Stimulated activated CD8-positive, alpha-beta memory T cell treated with anti-CD3 and anti-CD28 coated beads, Interleukin-7, amount 100 ng/mL, for 4 hours (primary cell): ENCODE results near the gene TCF21.
"Not testable (repeated sequence)": the region's sequence is repeated elsewhere in the genome, so short reads cannot be mapped to it uniquely, and the experiment has no call there.

Experiments used
- DNase-seq, 2 donors: peaks; one replicate each; pipeline ENCODE4 v3.0.0-alpha.2; 2020; ENCODE audit warnings: low read depth in 2 of 2

TCF21 gene

GRCh38 chr6:133923938-133924593, 35.2 kb downstream of the TCF21 start:
- peak; percentile 20 to 30 for DNase-seq

- DNase-seq: not testable (repeated sequence)
Observed at GRCh38 chr6:133931221-133931620, 42.3 kb downstream of the TCF21 start.

GRCh38 chr6:133936352-133936751, 47.4 kb downstream of the TCF21 start:
- not testable (repeated sequence) for DNase-seq

DNA sequence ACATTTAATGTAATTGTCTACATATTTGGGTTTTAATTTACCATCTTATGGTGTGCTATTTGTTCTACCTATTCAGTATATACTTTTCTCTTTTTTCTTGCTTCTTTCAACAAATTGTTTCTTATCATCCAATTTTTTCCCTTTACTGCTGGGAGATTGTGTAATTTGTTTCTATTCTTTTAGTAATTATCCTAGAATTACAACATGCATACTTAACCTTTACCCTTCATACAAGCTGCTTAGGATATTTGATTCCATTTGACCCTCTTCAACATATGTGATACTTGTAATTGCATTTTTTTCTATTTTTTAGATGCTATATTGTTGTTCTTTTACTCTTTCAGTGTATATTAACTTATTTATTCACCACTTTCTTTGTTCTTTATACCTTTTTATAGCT, 49.0 kb downstream of the TCF21 start:
- no peak for DNase-seq

DNA sequence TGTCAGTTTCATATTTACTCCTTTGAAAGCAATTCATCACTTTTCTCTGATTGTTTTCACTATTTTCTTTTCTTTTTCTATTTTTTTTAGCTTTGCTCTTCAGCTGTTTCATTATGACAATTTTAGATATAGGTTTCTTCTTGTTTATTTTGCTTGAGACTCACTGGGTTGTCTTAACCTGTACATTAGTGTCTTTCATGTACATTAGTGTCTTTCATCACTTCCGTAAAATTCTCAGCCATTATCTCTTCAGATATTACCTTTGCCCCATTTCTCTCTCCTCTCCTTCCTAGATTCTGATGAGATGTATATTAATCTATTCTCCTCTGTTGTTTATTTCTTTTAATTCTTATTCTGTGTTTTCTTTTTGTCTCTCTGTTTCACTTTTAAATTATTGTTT, 49.6 kb downstream of the TCF21 start:
- DNase-seq: no peak

DNA sequence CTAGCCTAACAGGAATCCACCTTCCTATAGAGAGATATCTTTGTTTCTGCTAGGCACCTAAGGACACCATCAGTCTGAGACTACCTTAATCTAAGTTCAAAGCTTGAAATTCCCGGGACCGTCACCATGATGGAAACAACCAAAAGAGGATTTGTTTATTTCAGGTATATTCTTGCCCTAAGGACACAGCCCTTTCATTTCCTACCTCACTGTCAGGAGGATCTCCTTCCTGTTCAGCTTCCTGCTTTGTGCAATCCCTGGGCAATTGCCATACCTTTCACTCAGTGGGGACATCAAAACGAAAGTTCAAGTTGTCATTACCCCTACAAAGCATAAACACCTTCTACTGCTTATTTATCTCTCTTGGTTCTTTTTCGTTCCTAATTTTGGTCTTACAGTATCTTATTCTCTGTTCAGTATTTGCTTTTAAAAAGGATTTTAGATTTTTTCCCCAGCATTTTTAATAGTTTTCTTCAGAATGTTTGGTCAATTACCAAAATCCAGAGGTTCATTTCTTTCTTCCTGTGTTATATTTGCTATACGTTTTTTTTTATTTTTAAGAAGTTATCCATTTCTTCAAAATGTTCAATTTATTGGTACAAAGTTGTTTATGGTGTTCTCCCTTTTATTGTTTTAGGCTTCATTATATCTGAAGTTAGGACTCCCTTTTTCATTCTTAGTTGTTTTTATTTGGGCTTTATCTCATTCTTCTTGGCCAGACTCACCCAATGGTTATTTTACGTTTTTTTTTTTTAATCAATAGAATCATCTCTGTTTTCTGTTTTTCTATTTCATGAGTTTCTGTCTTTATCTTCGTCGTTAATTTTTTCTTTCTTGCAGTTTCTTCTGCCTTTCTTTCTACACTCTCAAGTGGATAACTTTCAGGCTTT, 51.1 kb downstream of the TCF21 start:
- DNase-seq: no peak
